ENCODE measurements around the gene DDX41.

The DDX41 gene

DNA sequence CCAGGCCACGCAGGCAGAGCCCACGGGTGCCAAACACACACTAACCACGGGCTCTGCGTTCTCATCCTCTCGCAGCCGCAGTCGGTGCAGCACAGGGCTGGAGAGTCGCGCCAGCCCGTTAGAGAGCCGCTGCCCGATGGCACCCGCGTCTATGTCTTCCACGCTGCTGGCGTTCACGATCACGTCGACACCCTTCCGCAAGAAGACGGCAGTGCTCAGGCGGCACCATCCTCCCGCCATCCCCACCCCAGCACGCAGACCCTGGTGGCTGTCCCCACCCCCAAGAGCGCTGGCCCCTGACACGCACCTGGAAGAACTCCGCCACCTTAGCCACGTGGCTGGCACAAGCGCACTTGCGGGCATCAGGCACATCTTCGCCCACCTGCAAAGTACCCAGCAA, 49.3 kb downstream of the DDX41 start:
- no peak for DNase-seq

DNA sequence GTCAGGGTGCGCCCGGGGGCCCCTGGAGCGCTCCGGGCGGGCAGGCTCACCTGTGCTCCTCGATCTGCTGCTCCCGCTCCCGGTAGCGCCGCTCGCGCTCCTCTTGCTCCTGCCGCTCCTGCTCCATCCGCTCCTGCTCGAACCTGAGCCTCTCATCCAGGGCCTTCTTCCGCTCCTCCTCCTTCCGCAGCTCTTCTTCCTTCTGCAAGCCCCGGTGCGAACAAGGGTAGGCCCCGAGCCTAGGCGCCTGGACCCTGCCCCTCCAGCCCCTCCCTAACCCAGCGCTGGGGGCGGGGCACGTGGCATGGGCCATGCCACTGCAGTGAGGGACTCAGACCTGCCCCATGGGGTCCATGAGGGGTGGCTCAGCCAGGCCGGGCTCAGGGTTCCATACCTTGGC, 49.9 kb downstream of the DDX41 start:
- no peak for DNase-seq

DNA sequence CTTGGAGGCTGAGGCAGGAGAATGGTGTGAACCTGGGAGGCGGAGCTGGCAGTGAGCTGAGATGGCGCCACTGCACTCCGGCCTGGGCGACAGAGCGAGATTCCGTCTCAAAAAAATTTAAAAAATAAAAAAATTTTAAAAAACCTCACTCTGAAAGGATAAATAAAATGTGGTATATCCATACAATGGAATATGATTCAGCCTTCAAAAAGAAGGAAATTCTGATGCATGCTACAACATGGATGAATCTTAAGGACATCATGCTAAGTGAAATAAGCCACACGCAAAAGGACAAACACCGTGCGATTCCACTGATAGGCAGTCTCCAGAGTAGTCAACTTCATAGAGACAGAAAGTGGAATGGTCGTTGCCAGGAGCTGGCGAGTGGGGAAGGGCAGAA, 51.7 kb downstream of the DDX41 start:
- DNase-seq: no peak

DNA sequence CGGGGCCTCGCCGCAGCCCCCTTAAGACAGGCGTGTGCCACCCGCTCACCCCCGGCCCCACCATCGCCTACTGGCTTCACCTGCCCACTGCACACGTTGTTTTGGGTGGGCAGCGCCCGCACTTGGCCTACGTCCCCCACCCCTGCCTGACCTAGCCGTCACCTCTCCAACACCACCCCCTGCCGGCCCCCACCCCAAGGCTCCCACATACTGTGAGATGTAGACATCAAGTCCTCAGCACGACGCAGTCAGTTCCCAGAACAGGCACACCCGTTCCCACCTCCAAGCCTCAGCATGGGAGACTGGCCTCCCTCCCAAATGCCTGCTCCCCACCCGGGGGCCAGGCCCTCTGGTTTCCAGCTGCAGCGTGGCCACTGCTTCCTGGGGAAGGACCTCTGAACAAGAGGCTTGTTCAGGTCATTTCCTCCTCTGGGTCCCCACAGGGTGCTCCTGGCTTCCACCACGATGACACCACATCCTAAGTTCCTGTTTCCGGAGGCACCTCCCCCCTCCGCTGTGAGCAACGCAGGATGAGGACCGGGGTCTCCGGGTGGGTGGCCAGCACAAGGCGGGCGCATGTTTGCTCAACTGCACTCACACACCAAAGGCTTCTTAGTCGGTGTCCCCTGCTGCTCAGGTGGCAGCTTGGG, 54.6 kb downstream of the DDX41 start:
- no peak for DNase-seq
